Measurements from ENCODE around the gene COL25A1.
"Not testable (repeated sequence)": the region's sequence is repeated elsewhere in the genome, so short reads cannot be mapped to it uniquely, and the experiment has no call there.

COL25A1 gene

GRCh38 chr4:109163493-109163892, 139.0 kb downstream of the COL25A1 start:
- DNase-seq, result no peak

GRCh38 chr4:109162759-109163158, 139.7 kb downstream of the COL25A1 start:
- no peak for DNase-seq

GRCh38 chr4:109160494-109160893, 142.0 kb downstream of the COL25A1 start:
- no peak for DNase-seq

- no peak for DNase-seq
Measured at GRCh38 chr4:109157696-109158095, 144.8 kb downstream of the COL25A1 start.

- DNase-seq, result no peak
Measured at GRCh38 chr4:109157205-109157604, 145.3 kb downstream of the COL25A1 start.

GRCh38 chr4:109156356-109156755, 146.1 kb downstream of the COL25A1 start:
- DNase-seq, result no peak

GRCh38 chr4:109155682-109156283, 146.7 kb downstream of the COL25A1 start:
- DNase-seq, result no peak

- no peak for DNase-seq
Measured at GRCh38 chr4:109155084-109155483, 147.4 kb downstream of the COL25A1 start.

- no peak for DNase-seq
Measured at GRCh38 chr4:109154424-109154823, 148.0 kb downstream of the COL25A1 start.

- DNase-seq, result no peak
Measured at GRCh38 chr4:109149836-109150235, 152.6 kb downstream of the COL25A1 start.

- DNase-seq, result no peak
Measured at GRCh38 chr4:109148577-109149075, 153.8 kb downstream of the COL25A1 start.

GRCh38 chr4:109147135-109147534, 155.3 kb downstream of the COL25A1 start:
- DNase-seq, result no peak

GRCh38 chr4:109146499-109146898, 156.0 kb downstream of the COL25A1 start:
- DNase-seq, result no peak

GRCh38 chr4:109138125-109138524, 164.3 kb downstream of the COL25A1 start:
- DNase-seq, result not testable (repeated sequence)

GRCh38 chr4:109134921-109135320, 167.5 kb downstream of the COL25A1 start:
- no peak for DNase-seq

GRCh38 chr4:109134268-109134667, 168.2 kb downstream of the COL25A1 start:
- DNase-seq, result no peak

GRCh38 chr4:109131559-109131958, 170.9 kb downstream of the COL25A1 start:
- DNase-seq, result no peak

- no peak for DNase-seq
Measured at GRCh38 chr4:109128589-109128988, 173.9 kb downstream of the COL25A1 start.

GRCh38 chr4:109127866-109128265, 174.6 kb downstream of the COL25A1 start:
- DNase-seq, result no peak

- no peak for DNase-seq
Measured at GRCh38 chr4:109126856-109127255, 175.6 kb downstream of the COL25A1 start.

GRCh38 chr4:109125084-109125483, 177.4 kb downstream of the COL25A1 start:
- no peak for DNase-seq

GRCh38 chr4:109123951-109124350, 178.5 kb downstream of the COL25A1 start:
- DNase-seq, result no peak

GRCh38 chr4:109121561-109121960, 180.9 kb downstream of the COL25A1 start:
- no peak for DNase-seq

GRCh38 chr4:109119852-109120251, 182.6 kb downstream of the COL25A1 start:
- no peak for DNase-seq

GRCh38 chr4:109118635-109119034, 183.8 kb downstream of the COL25A1 start:
- DNase-seq, result no peak
